GM19438 (cell line): ENCODE data around the gene TMEM184C.

Experiments used
- ATAC-seq: cut with Tn5 transposase; IDR thresholded peaks from one replicate; pipeline ENCODE4 v1.9.1; 2021; ENCODE audit warnings: low read depth; ENCODE audit not compliant: unreplicated experiment

Gene TMEM184C

DNA sequence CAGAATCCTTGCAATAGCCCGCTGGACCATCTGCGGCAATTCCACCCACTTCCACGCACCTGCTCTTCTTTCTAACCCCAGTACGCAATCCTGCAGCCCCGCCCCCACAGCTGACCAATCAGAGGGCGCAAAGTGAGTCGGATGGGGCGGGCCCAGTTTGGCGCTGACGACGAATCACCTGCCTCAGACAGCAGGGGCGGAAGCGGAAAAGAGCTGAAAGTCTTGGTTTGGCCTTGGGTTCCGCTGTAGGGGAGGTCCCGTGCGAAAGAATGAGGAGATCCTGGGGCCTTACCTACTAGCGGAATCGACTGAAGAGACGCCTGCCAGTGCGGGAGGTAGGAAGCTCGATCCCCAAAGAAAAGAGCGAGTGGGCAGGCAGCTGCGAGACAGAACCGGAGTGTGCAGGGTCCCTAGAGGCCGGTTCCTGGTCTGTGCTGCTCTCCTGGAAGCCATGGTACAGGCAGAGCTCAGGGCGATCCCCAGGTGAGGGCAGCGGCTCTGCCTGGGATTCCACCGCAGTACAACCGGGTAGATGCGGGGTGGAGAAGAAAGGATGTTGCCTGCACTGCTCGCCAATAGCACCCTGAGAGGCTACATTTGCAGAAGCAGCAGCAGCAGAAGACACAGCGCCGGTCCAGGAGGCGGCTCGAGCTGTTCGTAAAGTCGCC is at the start of gene TMEM184C:
Gene TMEM184C, plus strand, starts transcription at position 225 of the 668 bp plus-strand sequence. CDS start 560 bp downstream, outside the sequence.
- ATAC-seq: peak; percentile 100

DNA sequence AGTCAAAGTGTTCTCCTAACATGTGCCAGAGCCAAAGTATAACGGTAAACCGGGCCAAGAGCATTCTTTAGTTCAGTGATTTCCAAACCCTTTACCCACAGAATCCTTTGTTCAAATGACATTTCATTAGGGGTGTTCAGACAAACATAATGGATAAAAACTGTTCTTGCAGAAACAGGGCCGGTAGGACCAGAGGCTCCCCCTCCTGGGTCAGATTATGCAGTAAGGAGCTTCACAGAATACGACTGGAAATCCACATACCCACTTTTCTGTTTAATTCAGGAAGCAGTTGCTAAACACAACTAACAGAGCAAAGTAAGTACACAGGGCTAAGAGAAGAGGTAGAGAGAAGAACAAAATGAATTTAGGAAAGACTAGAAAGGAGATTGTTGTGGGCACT is 46.6 kb upstream of the TMEM184C start:
- ATAC-seq: no peak

DNA sequence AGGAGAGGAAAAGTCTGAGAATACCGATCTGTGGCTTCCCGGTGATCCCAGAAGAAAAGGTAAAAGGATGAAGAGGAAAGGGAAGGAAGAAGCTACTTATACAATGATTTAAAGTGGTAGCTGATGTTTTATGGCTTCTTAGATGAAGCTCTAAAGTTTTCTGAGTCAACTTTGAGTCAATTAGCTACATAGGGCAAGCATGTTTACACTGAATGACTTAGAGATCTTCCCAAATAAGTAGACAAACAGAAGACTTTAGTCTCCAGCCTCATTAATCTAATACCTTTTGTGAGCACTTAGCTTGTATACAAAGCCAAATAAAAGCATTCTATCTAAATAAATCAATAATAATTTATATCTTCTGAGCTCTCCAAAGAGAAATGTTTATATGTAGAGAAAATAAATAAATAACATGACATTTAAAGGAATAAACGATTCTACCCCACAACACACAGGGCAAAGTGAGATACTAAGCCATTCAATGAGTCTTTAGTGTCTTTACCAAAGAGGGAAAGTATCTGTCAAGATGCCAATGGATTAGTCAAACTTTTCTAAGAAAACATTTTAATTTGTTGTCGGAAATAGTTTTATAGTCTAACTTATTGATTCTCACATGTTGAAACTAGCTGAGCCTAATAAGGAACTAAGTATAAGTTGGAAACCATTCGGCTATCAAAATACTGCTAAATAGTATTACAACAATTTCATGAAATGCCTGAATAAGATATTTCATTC is 46.0 kb upstream of the TMEM184C start:
- ATAC-seq: no peak

DNA sequence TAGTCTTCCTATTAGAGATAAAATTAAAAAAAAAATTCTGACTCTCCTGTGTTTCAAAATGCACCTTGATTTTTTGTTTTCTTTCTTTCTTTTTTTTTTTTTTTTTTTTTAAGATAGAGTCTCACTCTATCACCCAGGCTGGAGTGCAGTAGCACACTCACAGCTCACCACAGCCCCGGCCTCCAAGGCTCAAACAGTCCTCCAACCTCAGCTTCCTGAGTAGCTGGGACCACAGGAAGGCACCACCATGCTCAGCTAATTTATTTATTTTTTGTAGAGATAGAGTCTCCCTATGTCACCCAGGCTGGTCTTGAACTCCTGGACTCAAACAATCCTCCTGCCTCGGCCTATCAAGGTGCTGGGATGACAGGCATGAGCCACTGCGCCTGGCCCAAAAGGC is 41.1 kb upstream of the TMEM184C start:
- no peak for ATAC-seq

DNA sequence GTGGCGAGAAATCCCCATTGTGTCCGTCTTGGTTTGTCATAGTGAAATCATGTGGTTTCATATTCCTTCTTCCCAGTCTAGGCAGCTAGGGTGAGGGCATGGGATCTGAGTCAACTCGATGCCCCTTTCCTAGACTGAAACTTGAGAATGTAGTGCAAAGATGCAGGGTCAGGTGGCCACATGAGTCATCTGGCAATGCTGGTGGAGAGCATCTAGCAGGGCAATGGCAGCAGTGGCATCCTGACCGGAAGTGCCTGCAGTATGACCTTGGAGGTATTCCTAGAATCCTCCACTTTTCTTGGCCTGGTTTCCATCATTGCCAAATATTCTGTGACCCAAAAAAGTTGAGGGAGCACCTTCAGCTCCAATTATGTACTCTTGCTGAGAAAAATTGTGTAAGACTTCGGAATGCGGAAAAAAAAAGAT is 39.1 kb upstream of the TMEM184C start:
- ATAC-seq: no peak

DNA sequence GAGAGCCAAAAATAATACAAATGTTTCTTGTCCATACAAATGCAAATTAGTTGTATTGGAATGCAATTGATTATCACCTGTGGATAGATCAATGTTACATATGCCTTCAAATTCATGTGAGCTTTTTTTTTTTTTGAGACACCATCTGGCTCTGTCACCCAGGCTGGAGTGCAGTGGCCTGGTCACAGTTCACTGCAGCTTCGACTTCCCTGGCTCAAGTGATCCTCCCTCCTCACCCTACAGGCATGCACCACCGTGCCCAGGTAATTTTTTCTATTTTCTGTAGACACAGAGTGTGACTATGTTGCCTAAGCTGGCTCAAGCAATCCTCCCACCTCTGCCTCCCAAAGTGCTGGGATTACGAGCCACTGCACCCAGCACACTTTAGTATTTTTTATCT is 38.6 kb upstream of the TMEM184C start:
- no peak for ATAC-seq

DNA sequence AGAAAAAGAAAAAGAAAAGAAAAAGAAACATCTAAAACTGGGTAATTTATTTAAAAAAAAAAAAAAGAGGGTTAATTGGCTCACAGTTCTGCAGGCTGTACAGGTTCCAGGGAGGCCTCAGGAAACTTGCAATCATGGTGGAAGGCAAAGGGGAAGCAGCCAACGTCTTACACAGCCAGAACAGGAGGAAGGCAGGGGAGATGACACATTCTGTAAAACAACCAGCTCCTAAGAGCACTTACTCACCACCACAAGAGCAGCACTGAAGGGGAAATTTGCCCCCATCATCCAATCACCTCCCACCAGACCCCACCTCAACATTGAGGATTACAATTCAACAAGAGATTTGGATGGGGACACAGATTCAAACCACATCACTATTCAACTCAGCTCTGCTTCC is 36.8 kb upstream of the TMEM184C start:
- no peak for ATAC-seq

DNA sequence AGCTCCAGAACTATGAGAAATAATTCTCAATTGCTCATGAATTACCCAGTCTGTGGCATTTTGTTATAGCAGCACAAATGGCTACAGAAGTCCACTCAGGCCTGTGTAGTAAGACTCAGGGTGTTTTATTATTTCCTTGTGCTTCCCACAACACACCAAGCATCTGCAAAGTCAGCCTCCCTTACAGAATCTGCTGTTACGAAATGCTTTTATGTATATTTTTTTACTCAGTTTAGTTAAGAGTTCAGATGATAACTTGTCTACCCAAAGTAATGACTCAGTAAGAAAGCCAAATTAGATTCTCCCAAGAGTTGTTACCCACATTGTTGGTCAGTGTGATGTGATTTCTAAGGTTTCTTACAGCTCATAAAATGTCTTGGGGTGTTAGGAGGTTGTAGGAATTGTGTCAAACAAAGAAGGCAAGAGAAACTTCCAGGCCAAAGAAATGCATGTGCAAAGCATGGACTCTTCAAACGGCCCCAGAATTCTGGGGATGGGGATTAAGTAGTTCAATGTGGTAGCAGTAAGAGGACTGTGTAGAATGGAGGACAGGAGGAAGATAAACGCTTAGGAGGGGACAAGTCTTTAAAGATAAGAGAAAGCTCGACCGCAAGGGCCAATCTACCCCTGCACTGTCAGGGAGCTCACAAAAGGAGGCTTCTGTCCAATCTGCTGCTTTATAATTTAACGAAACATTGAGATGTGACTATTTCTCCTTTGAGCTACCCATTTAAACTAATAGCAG is 35.4 kb upstream of the TMEM184C start:
- no peak for ATAC-seq

DNA sequence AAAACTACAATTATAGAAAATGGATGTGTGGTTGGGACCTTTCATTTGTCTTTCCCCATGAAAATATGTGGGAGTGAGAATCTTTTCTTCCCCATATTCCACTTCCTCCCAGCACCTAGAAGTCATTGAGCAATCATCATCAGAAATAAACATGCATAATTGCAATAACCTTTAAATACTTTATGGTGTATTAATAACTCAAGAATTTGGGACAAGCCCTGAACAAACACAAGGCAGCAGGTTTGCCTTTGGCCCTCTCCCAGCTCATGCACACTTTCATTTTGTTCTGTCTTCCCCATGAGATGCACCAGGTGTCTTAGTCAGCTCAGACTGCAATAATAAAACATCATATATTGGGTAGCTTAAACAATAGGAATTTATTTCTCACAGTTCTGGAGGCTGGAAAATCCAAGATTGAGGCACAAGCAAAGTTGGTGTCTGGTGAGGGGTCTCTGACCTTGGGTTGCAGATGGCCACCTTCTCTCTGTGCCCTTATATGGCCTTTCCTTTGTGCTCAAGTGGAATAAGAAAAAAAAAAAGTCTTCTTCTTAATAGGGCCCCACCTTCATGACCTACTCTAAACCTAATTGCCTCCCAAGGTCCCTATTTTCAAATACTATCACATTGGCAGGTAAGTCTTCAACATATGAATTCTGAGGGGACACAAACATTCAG is 34.7 kb upstream of the TMEM184C start:
- ATAC-seq: no peak

DNA sequence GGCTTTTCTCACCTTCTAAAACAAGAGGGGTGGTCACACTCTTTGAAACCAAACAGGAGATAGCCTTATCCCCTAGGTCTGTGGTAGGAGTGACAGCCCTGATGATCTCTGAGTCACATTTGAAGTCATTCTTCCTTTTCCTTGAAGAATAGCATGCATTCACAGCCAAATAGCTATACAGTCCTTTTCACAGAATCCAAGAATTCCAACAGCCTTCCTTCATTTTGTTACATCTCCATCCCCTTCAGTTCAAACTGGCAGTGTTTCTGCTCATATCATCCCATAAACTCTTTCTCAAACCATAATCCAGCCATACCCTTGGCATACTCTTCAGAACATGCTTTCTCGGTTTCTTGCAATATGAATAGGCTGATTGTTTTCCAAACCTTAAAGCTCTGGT is 33.3 kb upstream of the TMEM184C start:
- ATAC-seq: no peak

DNA sequence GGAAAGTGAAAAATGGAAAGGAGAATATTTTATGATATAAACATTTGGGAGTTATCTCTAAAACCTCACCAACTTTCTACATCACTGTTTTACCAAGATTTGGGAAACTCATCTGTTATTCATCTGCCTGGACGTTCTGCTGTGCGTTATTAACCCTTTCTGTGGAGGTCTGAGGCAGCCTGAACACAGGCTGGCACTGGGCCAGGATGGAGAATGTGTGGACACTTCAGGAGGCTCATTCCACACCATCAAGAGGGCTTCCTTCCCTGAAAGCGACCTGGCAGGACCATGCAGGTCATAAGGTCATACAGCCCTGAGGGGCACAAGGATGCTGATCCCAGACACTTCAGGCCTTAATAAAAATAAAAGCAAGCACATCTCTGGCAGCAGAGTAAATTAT is 31.2 kb upstream of the TMEM184C start:
- ATAC-seq: no peak

DNA sequence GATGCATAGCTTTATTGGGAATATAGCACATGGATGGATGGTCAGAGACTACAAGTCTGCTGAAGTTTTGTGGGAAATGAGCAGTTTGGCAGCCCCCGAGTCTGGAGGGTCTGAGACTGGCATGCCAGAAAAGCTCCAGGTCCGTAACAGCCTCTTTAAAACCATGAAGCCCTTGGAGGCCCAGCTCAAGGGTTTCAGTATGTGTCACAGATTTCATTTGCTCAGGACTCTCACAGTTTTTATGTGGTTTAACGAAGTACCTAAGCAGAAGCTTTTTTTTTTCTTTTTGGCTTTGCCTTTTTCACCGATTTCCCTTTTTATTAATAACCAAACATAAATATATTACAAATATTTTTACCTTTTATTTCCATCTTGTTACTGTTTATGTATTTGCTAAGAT is 30.6 kb upstream of the TMEM184C start:
- ATAC-seq: no peak

DNA sequence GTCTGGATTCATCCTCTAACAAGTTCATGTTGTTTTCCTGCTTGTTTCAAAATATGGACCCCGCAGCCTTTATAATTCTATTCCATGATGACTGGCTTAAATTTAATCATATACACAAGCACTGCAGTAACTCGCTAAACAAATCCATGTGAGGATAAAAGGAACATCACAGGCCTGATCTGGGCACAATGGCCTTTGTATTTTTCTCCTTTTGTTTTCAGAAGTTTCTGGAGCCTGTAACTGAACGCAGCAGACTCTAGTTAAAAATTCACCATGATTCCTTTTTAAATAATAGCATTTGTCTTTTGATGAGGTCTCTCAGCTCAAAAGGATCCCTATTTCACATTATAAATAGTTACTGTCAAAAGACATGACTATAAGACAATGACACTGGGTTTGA is 30.2 kb upstream of the TMEM184C start:
- no peak for ATAC-seq

DNA sequence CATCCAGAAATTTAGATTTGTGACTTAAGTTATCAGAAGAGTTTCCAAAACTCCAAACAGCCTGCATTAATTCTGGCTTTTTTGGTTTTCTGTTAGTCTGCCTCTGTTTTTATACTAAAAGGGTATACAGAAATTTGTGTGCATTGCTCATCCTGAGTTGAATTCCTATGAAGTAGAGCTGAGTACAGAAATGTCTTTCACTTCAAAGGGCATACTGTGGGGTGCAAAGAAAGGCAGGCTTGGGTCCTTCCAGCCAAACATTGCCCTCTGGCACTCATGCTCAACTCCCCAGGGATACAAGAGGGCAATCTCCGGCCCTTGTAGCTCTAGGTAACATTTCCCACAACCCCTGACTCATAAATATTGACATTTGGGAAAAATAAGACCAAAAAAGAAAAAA is 27.6 kb upstream of the TMEM184C start:
- ATAC-seq: no peak

DNA sequence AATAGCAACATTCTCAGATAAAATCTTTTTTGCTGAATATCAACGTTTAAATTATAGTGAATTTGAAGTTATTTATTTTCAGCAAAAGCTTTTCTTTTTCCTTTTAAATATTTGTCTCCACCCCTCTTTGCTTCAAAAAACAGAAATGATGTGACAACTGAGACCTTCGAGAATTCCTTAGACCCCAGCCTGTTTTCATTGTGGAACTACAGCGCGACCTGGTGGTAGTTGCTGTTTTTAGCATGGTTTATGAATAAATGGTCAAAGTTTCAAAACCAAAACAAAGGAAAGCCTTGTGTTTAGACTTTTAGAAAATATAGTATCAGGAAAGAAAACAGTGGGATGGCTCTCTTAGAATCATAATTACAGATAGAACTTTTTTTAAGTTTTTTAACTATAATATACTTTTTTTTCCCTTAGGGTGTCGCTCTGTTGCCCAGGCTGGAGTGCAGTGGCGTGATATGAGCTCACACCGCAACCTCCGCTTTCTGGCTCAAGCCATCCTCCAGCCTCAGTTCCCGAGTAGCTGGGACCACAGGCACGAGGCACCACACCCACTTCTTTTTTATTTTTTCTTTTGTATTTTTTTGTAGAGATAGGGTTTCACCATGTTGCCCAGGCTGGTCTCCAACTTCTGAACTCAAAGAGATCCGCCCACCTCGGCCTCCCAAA is 26.8 kb upstream of the TMEM184C start:
- no peak for ATAC-seq

DNA sequence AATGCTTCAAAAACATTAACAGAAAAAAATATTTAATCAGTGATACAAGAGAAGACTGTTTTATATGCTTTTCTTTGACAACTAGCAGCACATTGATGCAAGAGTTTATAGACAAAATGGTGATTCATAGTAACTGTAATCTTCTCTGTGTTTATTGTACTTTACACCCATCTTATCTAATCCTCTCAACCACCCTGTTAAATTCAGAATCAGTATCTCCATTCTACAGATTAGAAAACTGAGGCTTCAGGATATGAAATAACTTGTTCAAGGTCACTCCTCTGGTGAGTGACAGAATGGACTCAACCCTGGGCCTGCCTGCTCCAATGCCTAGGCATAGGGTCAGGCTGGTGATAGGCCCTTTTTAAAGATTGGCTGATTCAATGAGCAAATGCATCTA is 26.1 kb upstream of the TMEM184C start:
- no peak for ATAC-seq

DNA sequence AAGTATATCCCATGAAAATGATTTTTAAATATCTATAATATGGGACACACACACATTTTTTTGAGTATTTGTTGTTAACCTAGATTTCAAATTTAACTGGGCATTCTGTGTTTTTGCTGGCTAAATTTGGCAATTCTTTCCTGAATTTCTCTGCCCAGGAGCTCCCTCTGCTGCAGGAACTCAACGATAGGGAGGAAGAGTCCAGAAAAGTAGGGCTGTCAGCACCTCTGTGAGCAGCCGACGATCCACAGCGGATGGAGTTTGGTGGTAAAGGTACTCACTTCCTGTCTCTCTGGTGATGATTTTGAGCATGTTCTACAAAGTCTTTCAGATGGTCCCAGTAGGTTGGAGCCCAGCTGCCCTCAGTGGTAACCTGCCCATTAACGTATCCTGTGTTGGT is 23.1 kb upstream of the TMEM184C start:
- ATAC-seq: no peak

DNA sequence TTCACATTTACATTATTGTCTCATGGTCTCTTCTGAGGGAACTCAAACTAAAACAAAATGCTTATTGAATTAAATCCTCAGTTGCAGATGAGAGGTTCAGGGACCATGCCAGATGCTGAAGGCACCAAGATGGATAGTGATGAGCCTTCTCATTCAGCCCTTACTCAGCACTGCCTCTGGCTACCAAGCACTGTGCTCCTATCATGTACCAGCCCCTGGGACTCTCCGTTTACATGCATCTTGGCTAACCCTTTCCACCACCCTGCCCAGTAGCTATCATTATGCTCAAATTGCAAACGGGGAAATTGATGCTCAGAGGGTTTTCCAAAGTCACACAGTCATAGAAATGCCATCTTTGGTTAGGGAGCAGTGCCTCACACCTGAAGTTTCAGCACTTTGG is 22.6 kb upstream of the TMEM184C start:
- no peak for ATAC-seq

DNA sequence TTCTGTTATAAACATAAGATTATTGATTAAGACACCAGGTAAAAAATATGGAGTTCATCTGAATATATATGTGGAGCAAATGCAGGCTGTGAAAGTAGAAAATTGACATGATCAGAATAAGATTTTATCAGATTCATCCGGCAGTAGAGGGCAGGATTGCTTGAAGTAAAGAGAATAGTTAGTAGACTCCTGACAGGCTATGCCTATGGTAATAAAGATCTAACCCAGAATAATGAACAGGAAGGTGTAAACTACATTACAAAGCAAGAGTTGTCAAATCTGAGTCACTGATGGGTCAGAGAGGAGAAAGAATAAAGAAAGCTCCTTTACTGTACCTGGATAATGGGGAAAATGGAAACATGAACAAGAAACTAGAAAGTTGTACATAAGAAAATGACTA is 20.8 kb upstream of the TMEM184C start:
- ATAC-seq: no peak

DNA sequence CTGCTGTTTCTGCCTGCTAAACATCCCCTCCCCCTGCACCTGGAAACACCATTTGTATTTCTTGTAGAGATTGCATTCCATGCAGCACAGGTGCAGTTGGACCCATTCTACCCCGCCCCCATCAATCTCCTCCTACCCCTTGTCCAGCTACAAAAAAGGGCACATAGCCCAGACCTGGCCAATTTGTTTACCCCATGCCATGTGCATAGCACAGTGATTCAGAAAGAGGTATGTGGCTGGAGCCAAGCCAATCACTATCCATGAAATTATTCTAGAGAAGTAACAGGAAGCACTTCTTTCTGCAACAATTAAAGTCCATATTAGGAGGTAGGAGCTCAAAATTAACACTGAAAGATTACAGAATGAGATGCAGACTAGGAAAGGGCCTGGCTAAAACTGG is 20.2 kb upstream of the TMEM184C start:
- ATAC-seq: no peak

DNA sequence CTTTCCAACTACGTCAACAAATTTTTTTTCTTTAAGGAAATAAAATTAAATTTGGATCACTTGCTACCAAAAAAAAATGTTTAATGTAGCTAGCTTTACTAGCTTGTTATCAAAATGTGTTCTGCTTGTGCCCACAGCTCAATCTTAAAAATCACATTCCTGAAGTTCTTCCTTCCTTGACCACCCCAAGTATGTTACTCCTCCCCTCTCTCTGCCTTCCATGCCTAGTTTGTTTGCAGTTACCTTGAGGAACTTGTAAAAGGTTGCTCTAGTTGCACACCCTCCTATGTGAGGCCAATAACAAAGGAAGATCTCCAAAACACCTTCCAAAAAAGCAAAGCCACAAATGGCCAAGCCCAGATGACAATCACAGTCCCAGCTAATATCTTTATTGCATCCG is 19.6 kb upstream of the TMEM184C start:
- no peak for ATAC-seq
